Measurements from ENCODE around the gene PATL2.
A peak's percentile ranks its signal among the peaks of the same experiment; 100 is the strongest.
"Not testable (repeated sequence)": the region's sequence is repeated elsewhere in the genome, so short reads cannot be mapped to it uniquely, and the experiment has no call there.

Gene PATL2

GRCh38 chr15:44711096-44711742 is at the start of gene PATL2, which contains the start of gene B2M:
TSS of gene PATL2 (minus strand) at chr15:44711323. CDS start at chr15:44676490, 34,833 bp downstream.
TSS of gene B2M (plus strand) at chr15:44711517. CDS start at chr15:44711547, 30 bp downstream.
- peak; percentile 98 for DNase-seq

GRCh38 chr15:44753345-44753744 is 42.2 kb upstream of the PATL2 start:
- DNase-seq = no peak

GRCh38 chr15:44743454-44743853 is 32.3 kb upstream of the PATL2 start:
- not testable (repeated sequence) for DNase-seq

GRCh38 chr15:44739222-44739847 is 28.2 kb upstream of the PATL2 start:
- DNase-seq = not testable (repeated sequence)

DNA sequence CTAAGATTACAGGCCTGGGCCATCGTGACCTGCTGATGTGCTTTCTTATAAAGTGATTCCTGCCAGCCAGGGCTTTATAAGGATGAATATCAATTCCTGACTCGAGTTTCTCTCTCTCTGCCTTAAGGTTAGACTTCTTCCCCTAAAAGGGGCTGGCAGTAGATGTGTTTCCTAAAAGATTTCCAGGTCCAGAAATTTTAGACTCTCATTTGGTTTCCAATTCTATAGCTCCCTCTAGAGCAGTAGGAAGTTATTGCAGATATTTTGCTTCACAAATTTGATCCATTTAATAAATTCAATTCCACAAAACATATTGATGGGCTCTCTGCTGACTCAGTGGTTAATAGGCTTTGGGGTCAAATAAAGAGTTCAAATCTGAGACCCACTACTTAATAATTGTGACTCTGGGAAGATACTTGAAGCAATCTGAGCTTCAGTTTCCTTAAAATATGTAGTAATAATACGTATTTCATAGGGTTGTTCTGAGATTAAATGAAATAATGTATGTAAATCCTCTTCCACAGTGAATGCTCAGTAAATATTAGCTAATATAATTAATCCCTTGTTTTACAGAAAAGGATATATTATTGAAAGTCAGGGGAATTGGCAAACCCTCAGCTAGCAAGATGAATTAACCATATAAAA is 27.3 kb upstream of the PATL2 start:
- no peak for DNase-seq

DNA sequence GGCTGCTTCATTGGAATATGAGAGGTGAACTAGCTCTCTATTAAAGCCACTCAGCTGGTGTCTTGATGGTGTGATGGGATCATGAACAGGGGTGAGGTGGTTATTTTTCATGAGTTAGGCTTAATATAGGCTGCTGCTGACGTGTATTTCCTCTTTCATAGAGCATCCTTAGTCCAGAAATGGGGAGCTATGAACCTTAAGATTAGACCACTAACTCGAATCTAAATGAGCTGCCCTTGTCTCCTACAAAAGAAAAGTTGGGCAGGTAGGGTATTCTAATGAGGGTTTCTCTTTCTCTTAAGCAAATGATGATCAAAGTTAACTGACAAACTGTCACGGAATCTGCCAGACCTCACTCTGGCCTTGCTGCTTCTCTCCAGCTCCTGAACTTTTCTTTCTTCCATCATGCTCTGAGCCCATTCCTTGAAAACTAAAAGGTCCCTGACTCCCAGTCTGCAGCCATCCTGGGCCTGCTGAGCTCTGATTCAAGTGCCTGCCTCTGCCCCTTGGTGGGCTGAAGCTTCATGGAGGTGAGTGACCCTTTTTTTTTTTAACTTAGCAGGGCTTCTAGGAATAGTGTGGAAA is 25.1 kb upstream of the PATL2 start, which contains the start of gene TRIM69:
TSS of gene TRIM69 (plus strand) at position 348 of the 585 bp plus-strand sequence. CDS start at position 525, 177 bp downstream.
- no peak for DNase-seq

- DNase-seq = no peak
Measured at GRCh38 chr15:44735482-44736180, 24.5 kb upstream of the PATL2 start.

DNA sequence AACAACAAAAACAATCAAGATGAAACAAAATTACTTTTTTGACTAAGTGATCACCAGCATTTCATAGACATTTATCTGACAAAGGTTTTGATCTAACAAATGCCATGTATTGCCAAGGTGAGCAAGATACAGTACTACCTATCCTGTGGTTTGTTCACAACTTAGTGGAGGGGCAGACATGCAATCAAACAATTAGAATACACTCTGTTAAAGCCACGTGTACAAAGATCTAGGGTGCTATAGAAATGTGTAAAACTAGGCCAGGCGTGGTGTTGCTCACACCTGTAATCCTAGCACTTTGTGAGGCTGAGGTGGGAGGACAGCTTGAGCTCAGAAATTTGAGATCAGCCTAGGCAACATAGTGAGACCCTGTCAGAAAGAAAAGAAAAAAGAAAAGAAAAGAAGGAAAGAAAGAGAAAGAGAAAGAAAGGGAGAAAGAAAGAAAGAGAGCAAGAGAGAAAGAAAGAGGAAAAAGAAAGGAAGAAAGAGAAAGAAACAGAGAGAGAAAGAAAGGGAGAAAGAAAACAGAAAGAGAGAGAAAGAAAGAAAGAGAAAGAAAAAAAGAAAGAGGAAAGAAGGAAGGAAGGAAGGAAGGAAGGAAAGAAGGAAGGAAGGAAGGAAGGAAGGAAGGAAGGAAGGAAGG is 23.8 kb upstream of the PATL2 start:
- no peak for DNase-seq

DNA sequence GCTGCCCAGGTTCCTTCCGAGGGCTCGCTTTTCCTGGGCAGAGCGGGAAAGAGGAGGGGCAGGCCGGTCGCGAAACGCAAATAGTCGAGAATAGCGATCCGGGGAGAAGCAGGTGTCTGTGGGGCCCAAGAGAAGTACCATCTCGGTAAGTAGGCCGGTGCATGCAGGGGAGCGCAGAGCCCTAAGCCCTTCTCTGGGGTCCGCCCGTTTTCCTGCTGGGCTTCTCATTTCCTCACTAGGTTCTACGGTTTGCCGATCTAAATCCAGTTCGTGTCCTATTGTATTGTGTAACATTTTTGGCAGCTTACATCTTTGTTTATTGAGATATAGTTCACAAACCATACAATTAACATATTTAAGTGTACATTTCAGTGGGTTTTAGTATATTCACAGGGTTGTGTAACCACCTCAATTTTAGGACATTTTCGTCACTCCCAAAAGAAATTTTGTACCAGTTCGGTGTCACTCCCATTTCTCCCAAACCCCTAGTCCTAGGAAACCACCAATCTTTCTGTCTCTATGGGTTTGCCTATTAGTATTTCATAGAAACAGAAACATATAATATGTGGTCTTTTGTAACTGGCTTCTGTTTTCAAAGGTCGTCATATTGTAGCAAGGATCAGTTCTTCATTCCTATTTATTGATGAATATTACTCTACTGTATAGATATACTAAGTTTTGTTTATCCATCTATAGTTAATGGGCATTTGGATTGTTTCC is 18.4 kb upstream of the PATL2 start:
- DNase-seq = no peak

DNA sequence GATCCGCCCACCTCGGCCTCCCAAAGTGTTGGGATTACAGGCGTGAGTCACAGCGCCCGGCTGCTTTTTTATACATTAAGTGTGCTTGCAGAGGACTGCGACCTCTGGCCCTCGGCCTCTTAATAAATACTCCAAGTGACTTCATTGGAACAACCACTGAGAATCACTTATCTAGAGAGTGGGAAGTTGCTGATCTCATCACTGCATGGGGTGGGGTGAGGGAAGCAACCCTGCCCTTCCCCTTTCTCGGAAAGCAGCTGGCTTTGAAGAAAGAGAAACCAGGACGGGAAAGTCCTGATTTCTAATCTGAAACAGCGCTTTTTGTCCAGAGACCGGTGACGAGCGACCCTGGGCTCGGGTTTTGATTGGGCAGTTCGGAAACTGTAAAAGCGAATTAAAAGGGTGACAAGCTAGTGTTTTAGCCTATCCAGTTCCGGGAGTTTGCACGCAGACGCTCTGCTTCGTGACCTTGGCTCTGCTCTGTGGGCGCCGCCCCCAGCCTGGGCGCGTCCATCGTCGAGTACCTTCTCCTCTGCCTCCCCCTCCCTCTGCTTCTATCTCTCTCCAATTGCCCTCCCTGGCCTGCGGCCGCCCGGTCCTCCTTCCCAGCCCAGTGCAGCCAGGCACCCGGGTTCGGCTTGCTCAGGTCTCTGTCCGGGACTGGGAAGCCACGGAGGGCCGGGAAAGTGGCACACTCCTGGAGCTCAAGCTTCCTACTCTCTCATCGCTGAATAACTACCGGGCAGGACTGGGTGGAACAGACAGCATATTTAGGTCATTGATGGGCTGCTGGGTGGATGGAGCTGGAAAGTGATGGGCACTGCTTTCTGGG is 17.7 kb upstream of the PATL2 start:
- peak; percentile 98 for DNase-seq

DNA sequence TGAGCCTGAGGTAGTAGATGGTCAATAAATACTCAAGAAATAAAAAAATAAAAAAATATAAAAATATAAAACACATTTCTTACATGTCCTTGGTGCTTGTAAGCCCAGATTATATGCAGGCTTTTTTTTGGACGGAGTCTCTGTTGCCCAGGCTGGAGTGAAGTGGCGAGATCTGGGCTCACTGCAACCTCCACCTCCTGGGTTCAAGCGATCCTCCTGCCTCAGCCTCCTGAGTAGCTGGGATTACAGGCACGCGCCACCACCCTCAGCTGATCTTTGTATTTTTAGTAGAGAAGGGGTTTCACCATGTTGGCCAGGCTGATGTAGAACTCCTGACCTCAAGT is 17.1 kb upstream of the PATL2 start:
- DNase-seq = not testable (repeated sequence)

- no peak for DNase-seq
Measured at GRCh38 chr15:44727485-44728231, 16.5 kb upstream of the PATL2 start.

DNA sequence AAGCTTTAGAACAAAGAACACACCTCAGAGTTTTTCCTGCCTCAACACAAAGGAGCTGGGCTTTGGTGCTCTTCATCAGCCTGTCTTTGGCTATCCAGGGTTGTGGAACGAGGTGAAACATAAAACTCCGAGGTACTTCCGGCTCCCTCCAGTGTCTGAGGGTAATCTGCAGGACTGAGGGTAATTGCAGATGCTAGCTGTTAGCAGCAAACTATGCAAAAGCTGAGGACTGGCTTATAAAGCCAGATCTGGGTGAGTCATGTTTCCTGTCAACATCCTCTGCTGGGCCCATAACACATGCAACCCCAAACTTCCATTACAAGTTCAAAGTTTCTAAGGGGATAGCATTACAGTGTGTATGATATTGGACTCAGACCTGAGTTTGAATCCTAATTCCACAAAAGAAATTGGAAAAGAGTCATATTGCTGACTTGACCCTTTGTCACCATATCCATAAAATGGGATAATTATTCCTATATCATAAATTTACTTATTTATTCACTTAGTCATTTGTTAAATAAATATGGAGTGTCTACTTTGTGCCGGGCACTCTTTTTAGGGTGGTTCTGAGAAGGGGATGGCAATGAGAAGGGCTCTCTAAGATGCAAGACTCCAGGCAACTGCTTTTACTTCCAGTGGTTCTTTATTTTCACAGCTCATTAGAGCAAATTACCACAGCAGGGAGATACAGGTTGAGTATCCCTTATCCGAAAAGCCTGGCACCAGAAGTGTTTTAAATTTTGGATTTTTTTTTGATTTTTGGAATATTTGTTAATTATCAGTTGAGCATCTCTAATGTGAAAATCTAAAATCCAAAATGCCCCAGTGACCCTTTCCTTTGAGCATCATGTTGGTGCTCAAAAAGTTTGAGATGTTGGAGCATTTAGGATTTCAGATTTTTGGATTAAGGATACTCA is 15.7 kb upstream of the PATL2 start:
- peak; percentile 85 for DNase-seq

DNA sequence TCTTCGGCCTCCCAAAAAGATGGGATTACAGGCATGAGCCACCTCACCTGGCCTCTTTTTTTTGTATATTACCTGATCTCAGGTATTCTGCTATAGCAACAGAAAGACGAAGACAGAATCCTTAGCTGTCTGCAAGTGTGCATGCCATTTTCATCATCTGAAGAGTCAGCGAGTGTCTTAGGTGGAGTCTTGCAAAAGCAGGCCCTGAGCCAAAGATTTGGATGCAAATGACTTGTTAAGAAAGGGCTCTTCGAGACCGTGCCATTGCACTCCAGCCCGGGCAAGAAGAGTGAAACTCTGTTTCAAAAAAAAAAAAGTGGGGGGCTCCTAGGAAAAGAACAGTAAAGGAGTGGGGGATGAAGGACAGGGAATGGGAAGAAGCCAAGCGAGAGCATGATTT is 15.0 kb upstream of the PATL2 start:
- DNase-seq = no peak

DNA sequence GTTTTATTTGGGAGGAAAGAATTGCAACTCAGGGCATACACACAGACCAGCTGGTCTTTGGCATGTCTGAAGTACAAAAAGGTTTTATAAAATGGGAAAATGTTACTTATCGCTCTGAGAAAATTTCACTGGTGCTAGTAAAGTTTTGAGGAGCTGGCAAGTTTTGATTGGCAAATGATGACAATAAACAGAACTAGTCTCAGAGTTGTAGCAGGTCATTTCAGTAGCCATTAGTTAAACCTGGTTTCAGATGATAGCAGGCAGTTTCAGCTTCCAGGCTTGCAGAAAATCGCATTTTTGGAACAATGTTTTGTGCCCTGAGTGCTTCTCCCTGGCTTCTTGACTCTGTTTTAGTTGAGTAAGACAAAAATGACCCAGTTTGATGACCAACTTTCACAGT is 10.9 kb upstream of the PATL2 start:
- DNase-seq = no peak

DNA sequence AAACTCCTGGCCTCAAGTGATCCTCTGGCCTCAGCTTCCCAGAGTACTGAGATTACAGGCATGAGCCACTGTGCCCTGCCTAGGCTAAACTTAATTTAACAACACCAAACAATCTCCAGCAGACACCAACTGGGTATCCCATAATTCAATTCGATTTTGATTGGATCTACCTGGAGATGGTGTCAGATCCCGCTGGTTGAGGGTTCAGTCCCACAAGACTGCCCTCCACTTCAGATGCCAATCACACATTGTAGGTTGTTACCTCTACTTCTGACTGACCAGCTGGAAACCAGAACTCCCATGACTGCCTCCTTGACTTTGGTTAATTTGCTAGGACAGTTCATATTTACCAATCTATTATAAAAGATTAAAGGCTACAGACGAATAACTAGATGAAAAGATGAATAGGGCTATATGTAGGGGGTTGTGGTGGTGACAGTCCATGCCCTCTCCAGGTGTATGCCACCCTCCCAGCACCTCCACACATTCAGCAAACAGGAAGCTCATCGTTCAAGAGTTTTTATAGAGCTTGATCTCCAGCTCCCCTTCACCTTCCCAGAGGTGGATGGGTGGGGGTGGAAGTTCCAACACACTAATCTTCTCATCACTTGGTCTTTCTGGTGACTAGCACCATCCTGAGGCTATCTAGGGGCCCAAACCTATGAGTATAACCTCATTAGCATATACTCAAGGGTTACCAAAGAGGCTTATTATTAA is 9.5 kb upstream of the PATL2 start:
- no peak for DNase-seq

GRCh38 chr15:44720000-44720435 is 8.9 kb upstream of the PATL2 start:
- not testable (repeated sequence) for DNase-seq

DNA sequence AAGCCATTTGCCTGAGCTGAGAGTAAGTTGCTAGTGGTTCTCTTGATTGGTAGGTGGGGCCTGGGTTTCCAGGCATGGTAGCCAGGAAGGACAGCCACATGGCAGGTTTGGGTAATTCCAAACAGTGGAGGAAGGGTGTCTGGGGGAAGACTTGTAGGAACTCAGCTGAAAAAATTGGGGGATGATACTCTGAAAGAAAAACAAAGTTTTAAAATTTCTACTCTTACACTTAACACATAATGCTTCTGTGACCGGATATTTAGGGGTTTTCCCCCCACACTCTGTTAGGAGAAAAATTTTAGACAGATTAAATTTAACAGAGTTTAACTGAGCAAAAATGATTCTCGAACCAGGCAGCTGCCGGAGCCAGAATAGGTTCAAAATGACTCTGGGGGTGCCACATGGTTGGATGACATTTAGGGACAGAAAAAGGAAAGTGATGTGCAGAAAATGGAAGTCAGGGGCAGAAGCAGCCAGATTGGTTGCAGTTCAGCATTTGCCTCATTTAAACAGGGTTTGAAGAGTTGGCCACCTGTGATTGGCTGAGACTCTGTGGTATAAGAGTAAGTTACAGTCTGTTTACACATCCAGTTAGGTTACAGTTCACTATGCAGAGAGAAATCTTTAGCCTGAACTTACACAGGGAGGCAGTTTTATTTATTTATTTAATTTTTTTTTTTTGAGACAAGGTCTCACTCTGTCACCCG is 8.3 kb upstream of the PATL2 start:
- no peak for DNase-seq
